ENCODE data around the gene CNN2. TPM values are rescaled to one million over a fixed set of nuclear protein-coding genes. Genes with fewer than 3 reads are reported as not detected.

Gene CNN2
- total RNA-seq, 2 donors from 2014 or later: 426 to 469 TPM

GRCh38 chr19:1006711-1007398 is 19.6 kb upstream of the CNN2 start:
- Mint-ChIP-seq H3K9me3 (peaks cover 8% of the 10 kb centered on the region), H3K4me1 (no peaks in the 10 kb centered on the region), H3K27me3 (ENCODE audit: insufficient read depth) (peaks cover 5% of the 10 kb centered on the region), H3K36me3 (ENCODE audit: low read depth) (peaks cover 13% of the 10 kb centered on the region), H3K4me3 (no peak overlapping the region), H3K27ac (no peak overlapping the region)
- Histone ChIP-seq H3K36me3 (ENCODE audit: control insufficient read depth, insufficient read depth, low read length) (no peaks in the 10 kb centered on the region), H3K27ac (ENCODE audit: low read depth, low read length) (no peak overlapping the region), H3K27me3 (ENCODE audit: control insufficient read depth, insufficient read depth, low read length, poor library complexity, severe bottlenecking) (peaks cover 5% of the 10 kb centered on the region), H3K4me1 (ENCODE audit: control insufficient read depth, insufficient read depth, low read length) (no peaks in the 10 kb centered on the region), H3K9ac (ENCODE audit: extremely low read depth, low read length, poor library complexity, severe bottlenecking) (no peak overlapping the region), H3K4me3 (ENCODE audit: low read length) (no peak overlapping the region), H3K9me3 (ENCODE audit: control insufficient read depth, low read length) (no peaks in the 10 kb centered on the region)
- WGBS, 2 experiments (ENCODE audit: insufficient coverage in 1 of 2, insufficient read length in 1 of 2): 88 to 90% methylated on average over 18 to 27 of the region's 27 CpGs
- no peak for TF ChIP-seq CTCF (conservative IDR thresholded peaks at IDR 0.05)
- no peak for DNase-seq

GRCh38 chr19:1007399-1008251 is 18.8 kb upstream of the CNN2 start:
- H3K36me3 Mint-ChIP-seq (ENCODE audit: low read depth): peaks cover 13% of the 10 kb centered on the region
- DNase-seq: no peak
- Histone ChIP-seq H3K4me1 (ENCODE audit: control insufficient read depth, insufficient read depth, low read length) (no peaks in the 10 kb centered on the region), H3K27me3 (ENCODE audit: control insufficient read depth, insufficient read depth, low read length, poor library complexity, severe bottlenecking) (peaks cover 2% of the 10 kb centered on the region), H3K9ac (ENCODE audit: extremely low read depth, low read length, poor library complexity, severe bottlenecking) (no peak overlapping the region), H3K9me3 (ENCODE audit: control insufficient read depth, low read length) (no peaks in the 10 kb centered on the region), H3K27ac (ENCODE audit: low read depth, low read length) (no peak overlapping the region), H3K4me3 (ENCODE audit: low read length) (no peak overlapping the region), H3K36me3 (ENCODE audit: control insufficient read depth, insufficient read depth, low read length) (no peaks in the 10 kb centered on the region)
- peaks cover 8% of the 10 kb centered on the region for H3K9me3 Mint-ChIP-seq
- TF ChIP-seq CTCF (conservative IDR thresholded peaks at IDR 0.05): no peak
- 94 to 98% methylated on average over 44 to 73 of the region's 73 CpGs for WGBS, 2 experiments (ENCODE audit: insufficient coverage in 1 of 2, insufficient read length in 1 of 2)
- H3K27ac Mint-ChIP-seq: no peak overlapping the region
- H3K4me3 Mint-ChIP-seq: no peak overlapping the region
- peaks cover 1% of the 10 kb centered on the region for H3K27me3 Mint-ChIP-seq (ENCODE audit: insufficient read depth)
- no peaks in the 10 kb centered on the region for H3K4me1 Mint-ChIP-seq

DNA sequence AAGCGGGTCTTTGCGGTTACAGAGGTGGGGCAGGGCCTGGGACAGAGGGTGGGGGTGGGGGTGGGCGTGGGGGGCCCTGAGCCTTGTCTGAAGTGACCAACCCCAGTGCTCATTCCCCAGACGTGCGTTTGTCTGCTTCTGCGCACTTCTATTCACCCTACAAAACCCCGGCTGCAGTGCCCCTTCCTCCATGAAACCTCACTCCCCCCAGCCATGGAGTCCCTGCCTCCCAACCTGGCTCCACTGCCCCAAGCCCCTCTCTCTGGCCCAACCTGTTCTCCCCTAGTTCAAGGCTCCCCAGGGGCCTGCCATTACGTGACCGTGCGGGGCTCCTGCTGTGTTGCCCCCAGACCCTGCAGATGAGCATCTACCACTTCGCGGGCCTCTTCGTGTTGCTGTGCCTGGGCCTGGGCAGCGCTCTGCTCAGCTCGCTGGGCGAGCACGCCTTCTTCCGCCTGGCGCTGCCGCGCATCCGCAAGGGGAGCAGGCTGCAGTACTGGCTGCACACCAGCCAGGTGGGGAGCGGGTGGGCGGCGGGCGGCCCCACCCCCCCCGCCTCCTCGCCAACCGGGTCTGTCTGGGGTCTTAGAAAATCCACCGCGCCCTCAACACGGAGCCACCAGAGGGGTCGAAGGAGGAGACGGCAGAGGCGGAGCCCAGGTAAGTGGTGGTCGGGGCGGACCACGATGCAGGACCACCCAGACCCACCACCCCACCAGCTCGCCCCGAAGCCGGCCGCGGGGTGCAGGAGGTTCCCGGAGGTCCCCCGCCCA is 18.0 kb upstream of the CNN2 start:
- no peak overlapping the region for H3K27ac ChIP-seq (ENCODE audit: low read depth, low read length)
- no peaks in the 10 kb centered on the region for H3K9me3 ChIP-seq (ENCODE audit: control insufficient read depth, low read length)
- H3K4me3 Mint-ChIP-seq: no peak overlapping the region
- no peak overlapping the region for H3K9ac ChIP-seq (ENCODE audit: extremely low read depth, low read length, poor library complexity, severe bottlenecking)
- H3K4me3 ChIP-seq (ENCODE audit: low read length): no peak overlapping the region
- H3K9me3 Mint-ChIP-seq: peaks cover 8% of the 10 kb centered on the region
- peaks cover 7% of the 10 kb centered on the region for H3K36me3 ChIP-seq (ENCODE audit: control insufficient read depth, insufficient read depth, low read length)
- WGBS, 2 experiments (ENCODE audit: insufficient coverage in 1 of 2, insufficient read length in 1 of 2): 94 to 95% methylated on average over 31 to 42 of the region's 45 CpGs
- H3K4me1 Mint-ChIP-seq: no peaks in the 10 kb centered on the region
- TF ChIP-seq CTCF (conservative IDR thresholded peaks at IDR 0.05): no peak
- H3K27me3 ChIP-seq (ENCODE audit: control insufficient read depth, insufficient read depth, low read length, poor library complexity, severe bottlenecking): no peaks in the 10 kb centered on the region
- no peak for DNase-seq
- H3K36me3 Mint-ChIP-seq (ENCODE audit: low read depth): peaks cover 13% of the 10 kb centered on the region
- no peaks in the 10 kb centered on the region for H3K27me3 Mint-ChIP-seq (ENCODE audit: insufficient read depth)
- no peaks in the 10 kb centered on the region for H3K4me1 ChIP-seq (ENCODE audit: control insufficient read depth, insufficient read depth, low read length)
- no peak overlapping the region for H3K27ac Mint-ChIP-seq
